AG09309 (cell line): ENCODE results near the gene VSIG1.

ENCODE experiments used
- DNase-seq: peaks from one replicate; pipeline ENCODE4 v3.0.0-alpha.2; 2010; ENCODE audit warnings: low read depth
- H3K4me3 ChIP-seq: 2 replicates; pipeline ENCODE4 v1.5.1; 2011; ENCODE audit warnings: mild to moderate bottlenecking, low read depth, low read length, moderate library complexity; ENCODE audit not compliant: control insufficient read depth
- TF ChIP-seq, protein P1 (sequence below): IDR thresholded peaks from 2 replicates; pipeline ENCODE4 v1.5.1; 2011; ENCODE audit warnings: mild to moderate bottlenecking, low read depth, low read length, inconsistent platforms; ENCODE audit not compliant: insufficient read depth, control insufficient read depth; ENCODE audit errors: missing control alignments

VSIG1 gene

DNA sequence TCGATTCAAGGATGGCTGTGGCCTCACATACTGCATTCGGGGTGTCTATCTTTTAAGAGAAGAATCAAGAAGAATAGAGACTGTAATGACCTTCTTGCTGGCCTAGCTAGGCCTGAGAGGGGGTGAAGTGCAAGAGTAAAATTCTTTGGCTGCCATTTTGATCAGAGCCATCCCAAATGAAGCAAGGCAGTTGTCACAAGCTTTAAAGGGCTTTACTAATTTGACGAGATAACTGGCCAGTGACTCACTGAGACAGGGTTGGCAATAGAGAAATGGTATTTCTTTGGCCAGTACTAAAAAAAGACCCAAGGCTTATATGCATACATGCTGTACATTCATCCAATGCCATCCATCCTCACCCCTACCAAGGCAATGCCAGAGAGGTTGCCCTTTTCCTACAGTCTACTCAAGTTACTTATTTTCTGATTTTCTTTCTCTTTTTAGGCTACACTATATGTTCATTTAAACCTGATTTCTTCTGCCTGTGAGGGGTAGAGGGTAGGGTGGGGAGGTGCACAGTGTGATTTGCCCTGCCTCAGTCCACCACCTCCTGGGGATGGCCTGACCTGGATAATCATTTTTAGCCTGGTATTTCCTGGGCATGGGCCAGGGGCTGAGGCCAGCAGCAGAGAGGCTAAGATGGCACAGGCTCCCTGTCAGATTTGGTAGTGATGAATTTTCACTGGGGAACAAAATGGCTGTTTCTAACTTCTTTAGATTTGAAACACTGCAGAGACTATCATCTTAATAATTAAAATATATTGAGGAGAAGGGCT is 78.9 kb downstream of the VSIG1 start:
- TF ChIP-seq, protein P1, sequence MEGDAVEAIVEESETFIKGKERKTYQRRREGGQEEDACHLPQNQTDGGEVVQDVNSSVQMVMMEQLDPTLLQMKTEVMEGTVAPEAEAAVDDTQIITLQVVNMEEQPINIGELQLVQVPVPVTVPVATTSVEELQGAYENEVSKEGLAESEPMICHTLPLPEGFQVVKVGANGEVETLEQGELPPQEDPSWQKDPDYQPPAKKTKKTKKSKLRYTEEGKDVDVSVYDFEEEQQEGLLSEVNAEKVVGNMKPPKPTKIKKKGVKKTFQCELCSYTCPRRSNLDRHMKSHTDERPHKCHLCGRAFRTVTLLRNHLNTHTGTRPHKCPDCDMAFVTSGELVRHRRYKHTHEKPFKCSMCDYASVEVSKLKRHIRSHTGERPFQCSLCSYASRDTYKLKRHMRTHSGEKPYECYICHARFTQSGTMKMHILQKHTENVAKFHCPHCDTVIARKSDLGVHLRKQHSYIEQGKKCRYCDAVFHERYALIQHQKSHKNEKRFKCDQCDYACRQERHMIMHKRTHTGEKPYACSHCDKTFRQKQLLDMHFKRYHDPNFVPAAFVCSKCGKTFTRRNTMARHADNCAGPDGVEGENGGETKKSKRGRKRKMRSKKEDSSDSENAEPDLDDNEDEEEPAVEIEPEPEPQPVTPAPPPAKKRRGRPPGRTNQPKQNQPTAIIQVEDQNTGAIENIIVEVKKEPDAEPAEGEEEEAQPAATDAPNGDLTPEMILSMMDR = no peak
- DNase-seq = no peak

DNA sequence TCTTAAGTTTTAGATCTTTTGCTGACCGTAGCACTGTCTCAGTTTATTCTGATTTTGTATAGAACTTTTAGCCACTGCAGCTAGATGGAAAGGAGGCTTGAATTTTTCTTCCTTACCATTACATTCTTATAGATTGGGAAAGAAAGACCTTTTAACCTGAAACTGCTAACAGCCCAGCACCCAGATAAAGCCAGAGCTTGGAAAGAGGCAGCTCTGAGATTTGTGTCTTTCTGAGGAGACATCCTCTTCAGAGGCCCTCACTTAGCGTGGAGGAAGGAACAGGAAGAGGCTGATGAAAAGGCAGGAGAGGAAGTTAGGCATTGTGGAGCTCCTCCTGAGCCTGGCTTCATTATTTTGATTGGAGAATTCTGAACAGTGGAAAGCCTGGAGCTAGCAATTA is 81.8 kb downstream of the VSIG1 start:
- no peak overlapping the region for H3K4me3 ChIP-seq
- DNase-seq = no peak

More for the DNA sequence above, 78.9 kb downstream of the VSIG1 start:
- no peak overlapping the region for H3K4me3 ChIP-seq

DNA sequence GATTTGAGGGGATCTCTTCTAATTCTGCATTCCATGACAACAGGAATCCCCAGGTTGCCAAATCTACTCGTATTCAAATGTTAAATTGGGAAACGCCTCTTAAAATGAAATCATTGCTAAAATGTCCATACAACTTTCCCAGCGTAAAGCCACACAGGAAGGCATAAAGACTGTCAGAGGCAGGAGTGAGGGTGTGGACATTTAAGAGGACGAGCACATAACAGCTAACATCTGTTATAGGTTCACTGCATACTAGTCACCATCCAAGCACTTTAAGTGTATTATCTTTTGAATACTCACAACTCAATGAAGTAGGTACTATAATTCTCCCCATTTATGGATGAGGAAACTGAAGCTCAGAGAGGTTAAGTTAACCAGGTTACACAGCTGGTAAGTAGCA is 82.3 kb downstream of the VSIG1 start:
- no peak for DNase-seq
- TF ChIP-seq, protein P1 = no peak
- no peak overlapping the region for H3K4me3 ChIP-seq

More for the DNA sequence above, 81.8 kb downstream of the VSIG1 start:
- TF ChIP-seq, protein P1 = no peak
